Measurements from ENCODE around the gene CRYL1.
A peak's percentile ranks its signal among the peaks of the same experiment; 100 is the strongest.

Gene CRYL1

DNA sequence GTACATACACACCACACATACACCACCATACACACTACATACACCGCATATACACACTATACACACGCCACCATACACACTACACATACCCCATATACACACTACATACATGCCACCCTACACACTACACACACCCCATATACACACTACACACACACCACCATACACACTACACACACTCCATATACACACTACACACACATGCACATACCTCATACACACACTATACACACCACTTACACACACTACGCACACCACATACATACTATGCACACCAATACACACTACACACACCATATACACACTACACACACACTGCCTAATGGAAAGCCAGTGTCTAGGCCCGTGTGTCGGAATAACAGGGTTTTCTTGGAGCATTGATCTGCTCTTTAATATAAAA, 27.5 kb downstream of the CRYL1 start:
- Histone ChIP-seq H3K9ac (ENCODE audit: low read depth, low read length, poor library complexity) (peak overlapping the region; percentile 61), H3K23ac (ENCODE audit: low read depth, low read length, poor library complexity) (peak overlapping the region; percentile 69), H4K8ac (ENCODE audit: low read depth, low read length) (no peak overlapping the region), H3K27ac (replicated peaks; ENCODE audit: low read length) (no peak overlapping the region), H3K4me2 (ENCODE audit: insufficient read depth, low read length, poor library complexity, severe bottlenecking) (no peak overlapping the region), H3K4me3 (ENCODE audit: low read length in 2 of 2) (peak overlapping the region in 1 of 2 donors; percentile 12), H3K18ac (ENCODE audit: low read length) (no peak overlapping the region), H3K14ac (ENCODE audit: low read length) (peak overlapping the region; percentile 84), H2BK15ac (ENCODE audit: low read length) (no peak overlapping the region), H2AK5ac (ENCODE audit: low read depth, low read length) (no peak overlapping the region), H3K27me3 (ENCODE audit: control insufficient read depth in 3 of 3, insufficient read depth in 3 of 3, low read depth in 1 of 3, low read length in 3 of 3) (peaks cover 0 to 4% (median 0%) of the 10 kb centered on the region in 3 experiments), H3K4ac (ENCODE audit: low read length) (no peak overlapping the region), H3K9me3 (replicated peaks in 1 of 2; ENCODE audit: control insufficient read depth in 2 of 2, insufficient read depth in 1 of 2, low read depth in 1 of 2, low read length in 2 of 2) (peaks cover 4 to 11% of the 10 kb centered on the region in 2 donors), H2BK12ac (ENCODE audit: low read length) (no peak overlapping the region), H2BK5ac (ENCODE audit: low read length) (no peak overlapping the region), H2AFZ (ENCODE audit: low read length) (no peak overlapping the region), H2BK120ac (ENCODE audit: low read depth, low read length) (no peak overlapping the region), H3K79me1 (ENCODE audit: low read depth, low read length) (peaks cover 9% of the 10 kb centered on the region), H3K36me3 (replicated peaks in 1 of 2; ENCODE audit: control insufficient read depth in 2 of 2, insufficient read depth in 2 of 2, low read length in 2 of 2) (peaks cover 0 to 2% of the 10 kb centered on the region in 2 donors), H3K4me1 (ENCODE audit: control insufficient read depth in 2 of 2, insufficient read depth in 1 of 2, low read depth in 1 of 2, low read length in 2 of 2) (no peaks in the 10 kb centered on the region), H4K91ac (ENCODE audit: low read depth, low read length, poor library complexity) (peak overlapping the region; percentile 32)
- DNase-seq (ENCODE audit: low spot score): no peak
- 67% methylated on average over 3 of the region's 5 CpGs; no CpG with 5 or more reads in 1 of the 2 donors for WGBS, 2 donors (ENCODE audit: extremely low coverage in 2 of 2, insufficient read length in 2 of 2, insufficient replicate concordance in 1 of 2)

- 100% methylated on average over 2 of the region's 10 CpGs; no CpG with 5 or more reads in 1 of the 2 donors for WGBS, 2 donors (ENCODE audit: extremely low coverage in 2 of 2, insufficient read length in 2 of 2, insufficient replicate concordance in 1 of 2)
- H3K18ac ChIP-seq (ENCODE audit: low read length): no peak overlapping the region
- H3K4me3 ChIP-seq (ENCODE audit: low read length in 2 of 2): peak overlapping the region in 1 of 2 donors; percentile 70
- no peak overlapping the region for H3K4me2 ChIP-seq (ENCODE audit: insufficient read depth, low read length, poor library complexity, severe bottlenecking)
- DNase-seq (ENCODE audit: low spot score): no peak
- H4K91ac ChIP-seq (ENCODE audit: low read depth, low read length, poor library complexity): peak overlapping the region; percentile 1
- H3K4me1 ChIP-seq (ENCODE audit: control insufficient read depth in 2 of 2, insufficient read depth in 1 of 2, low read depth in 1 of 2, low read length in 2 of 2): no peaks in the 10 kb centered on the region
- no peak overlapping the region for H3K27ac ChIP-seq (replicated peaks; ENCODE audit: low read length)
- H2BK12ac ChIP-seq (ENCODE audit: low read length): no peak overlapping the region
- peaks cover 0 to 4% (median 0%) of the 10 kb centered on the region in 3 experiments for H3K27me3 ChIP-seq (ENCODE audit: control insufficient read depth in 3 of 3, insufficient read depth in 3 of 3, low read depth in 1 of 3, low read length in 3 of 3)
- no peak overlapping the region for H2BK15ac ChIP-seq (ENCODE audit: low read length)
- no peak overlapping the region for H3K9ac ChIP-seq (ENCODE audit: low read depth, low read length, poor library complexity)
- peaks cover 9% of the 10 kb centered on the region for H3K79me1 ChIP-seq (ENCODE audit: low read depth, low read length)
- no peak overlapping the region for H4K8ac ChIP-seq (ENCODE audit: low read depth, low read length)
- H3K14ac ChIP-seq (ENCODE audit: low read length): no peak overlapping the region
- peaks cover 4 to 10% of the 10 kb centered on the region in 2 donors for H3K9me3 ChIP-seq (replicated peaks in 1 of 2; ENCODE audit: control insufficient read depth in 2 of 2, insufficient read depth in 1 of 2, low read depth in 1 of 2, low read length in 2 of 2)
- H2BK5ac ChIP-seq (ENCODE audit: low read length): no peak overlapping the region
- H2AFZ ChIP-seq (ENCODE audit: low read length): no peak overlapping the region
- H2AK5ac ChIP-seq (ENCODE audit: low read depth, low read length): no peak overlapping the region
- peaks cover 0 to 2% of the 10 kb centered on the region in 2 donors for H3K36me3 ChIP-seq (replicated peaks in 1 of 2; ENCODE audit: control insufficient read depth in 2 of 2, insufficient read depth in 2 of 2, low read length in 2 of 2)
- H3K23ac ChIP-seq (ENCODE audit: low read depth, low read length, poor library complexity): no peak overlapping the region
- no peak overlapping the region for H2BK120ac ChIP-seq (ENCODE audit: low read depth, low read length)
- H3K4ac ChIP-seq (ENCODE audit: low read length): no peak overlapping the region
Measured at GRCh38 chr13:20497006-20497775, 28.5 kb downstream of the CRYL1 start.

DNA sequence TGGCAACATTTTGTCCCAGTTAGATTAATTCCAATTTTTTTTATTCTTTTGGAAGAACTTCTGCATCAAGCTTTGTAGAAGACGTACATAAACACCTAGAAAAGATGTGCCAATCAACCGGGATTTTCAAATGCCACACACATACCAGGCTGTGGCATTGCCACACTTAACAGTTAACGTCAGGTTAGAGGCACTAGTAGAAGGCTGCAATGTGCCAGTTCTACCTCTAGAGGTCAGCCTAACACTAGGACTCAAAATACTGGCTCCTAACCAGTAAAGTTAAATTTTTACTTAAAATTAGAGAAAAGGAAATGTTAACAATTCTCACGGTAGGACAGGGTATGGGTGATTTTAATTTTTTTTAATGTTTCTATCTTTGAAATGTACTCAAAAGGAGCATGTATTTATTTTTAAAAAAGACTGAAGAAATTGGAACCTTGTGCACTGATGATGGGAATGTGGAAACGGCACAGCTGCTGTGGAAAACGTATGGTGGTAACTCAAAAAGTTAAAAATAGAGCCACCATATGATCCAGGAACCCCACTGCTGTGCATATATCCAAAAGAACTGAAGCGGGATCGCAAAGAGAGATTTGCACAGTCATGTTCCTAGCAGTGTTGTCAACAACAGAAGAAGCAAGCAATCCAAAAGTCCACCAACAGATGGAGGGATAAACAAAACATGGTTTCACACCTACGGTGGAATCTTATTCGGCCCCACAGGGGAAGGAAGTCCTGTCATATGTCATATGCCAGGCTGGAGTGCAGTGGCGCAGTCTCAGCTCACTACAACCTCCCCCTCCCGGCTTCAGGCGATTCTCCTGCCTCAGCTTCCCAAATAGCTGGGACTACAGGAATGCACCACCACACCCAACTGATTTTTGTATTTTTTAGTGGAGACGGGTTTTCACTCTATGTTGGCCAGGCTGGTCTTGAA, 30.3 kb downstream of the CRYL1 start:
- H2AK5ac ChIP-seq (ENCODE audit: low read depth, low read length): no peak overlapping the region
- H2BK15ac ChIP-seq (ENCODE audit: low read length): no peak overlapping the region
- H2BK12ac ChIP-seq (ENCODE audit: low read length): no peak overlapping the region
- no peak overlapping the region for H3K4me2 ChIP-seq (ENCODE audit: insufficient read depth, low read length, poor library complexity, severe bottlenecking)
- peaks cover 4 to 8% of the 10 kb centered on the region in 2 donors for H3K9me3 ChIP-seq (replicated peaks in 1 of 2; ENCODE audit: control insufficient read depth in 2 of 2, insufficient read depth in 1 of 2, low read depth in 1 of 2, low read length in 2 of 2)
- no peak overlapping the region for H4K91ac ChIP-seq (ENCODE audit: low read depth, low read length, poor library complexity)
- DNase-seq (ENCODE audit: low spot score): peak; percentile 51
- no peak overlapping the region for H3K23ac ChIP-seq (ENCODE audit: low read depth, low read length, poor library complexity)
- H3K4me1 ChIP-seq (ENCODE audit: control insufficient read depth in 2 of 2, insufficient read depth in 1 of 2, low read depth in 1 of 2, low read length in 2 of 2): no peaks in the 10 kb centered on the region
- H4K8ac ChIP-seq (ENCODE audit: low read depth, low read length): no peak overlapping the region
- peaks cover 0 to 4% (median 0%) of the 10 kb centered on the region in 3 experiments for H3K27me3 ChIP-seq (ENCODE audit: control insufficient read depth in 3 of 3, insufficient read depth in 3 of 3, low read depth in 1 of 3, low read length in 3 of 3)
- no peak overlapping the region for H3K4ac ChIP-seq (ENCODE audit: low read length)
- no peak overlapping the region for H3K4me3 ChIP-seq (ENCODE audit: low read length in 2 of 2)
- no peak overlapping the region for H3K9ac ChIP-seq (ENCODE audit: low read depth, low read length, poor library complexity)
- peaks cover 9% of the 10 kb centered on the region for H3K79me1 ChIP-seq (ENCODE audit: low read depth, low read length)
- WGBS, 2 donors (ENCODE audit: extremely low coverage in 2 of 2, insufficient read length in 2 of 2, insufficient replicate concordance in 1 of 2): no CpG with 5 or more reads among the region's 14 CpGs
- no peak overlapping the region for H3K27ac ChIP-seq (replicated peaks; ENCODE audit: low read length)
- peaks cover 0 to 2% of the 10 kb centered on the region in 2 donors for H3K36me3 ChIP-seq (replicated peaks in 1 of 2; ENCODE audit: control insufficient read depth in 2 of 2, insufficient read depth in 2 of 2, low read length in 2 of 2)
- H3K14ac ChIP-seq (ENCODE audit: low read length): no peak overlapping the region
- no peak overlapping the region for H2BK5ac ChIP-seq (ENCODE audit: low read length)
- no peak overlapping the region for H3K18ac ChIP-seq (ENCODE audit: low read length)
- peak overlapping the region; percentile 56 for H2AFZ ChIP-seq (ENCODE audit: low read length)
- H2BK120ac ChIP-seq (ENCODE audit: low read depth, low read length): no peak overlapping the region

All from neuronal stem cell (in vitro differentiated cells).